GM19035 (cell line): ENCODE results near the gene LUC7L2.
"Not testable (repeated sequence)": the region's sequence is repeated elsewhere in the genome, so short reads cannot be mapped to it uniquely, and the experiment has no call there.

ENCODE experiments used
- ATAC-seq: cut with Tn5 transposase; IDR thresholded peaks from one replicate; pipeline ENCODE4 v1.9.1; 2021; ENCODE audit not compliant: unreplicated experiment

LUC7L2 gene

GRCh38 chr7:139359366-139360209, at the start of gene LUC7L2:
Gene LUC7L2, plus strand, starts transcription at chr7:139359894. Its CDS starts 368 bp downstream, at chr7:139360262.
- peak; percentile 70 for ATAC-seq

GRCh38 chr7:139317939-139318505, 41.7 kb upstream of the LUC7L2 start:
- no peak for ATAC-seq

GRCh38 chr7:139321071-139321745, 38.5 kb upstream of the LUC7L2 start:
- ATAC-seq: no peak

- ATAC-seq: not testable (repeated sequence)
Observed at GRCh38 chr7:139324709-139325108, 35.0 kb upstream of the LUC7L2 start.

- ATAC-seq: no peak
Observed at GRCh38 chr7:139328375-139328774, 31.3 kb upstream of the LUC7L2 start.

GRCh38 chr7:139329119-139329518, 30.6 kb upstream of the LUC7L2 start:
- ATAC-seq: no peak

GRCh38 chr7:139330333-139331030, 29.2 kb upstream of the LUC7L2 start:
- no peak for ATAC-seq

GRCh38 chr7:139332697-139333359, 26.9 kb upstream of the LUC7L2 start:
- ATAC-seq: no peak

- ATAC-seq: not testable (repeated sequence)
Observed at GRCh38 chr7:139333443-139333842, 26.3 kb upstream of the LUC7L2 start.

- ATAC-seq: no peak
Observed at GRCh38 chr7:139334399-139335150, 25.1 kb upstream of the LUC7L2 start.

- no peak for ATAC-seq
Observed at GRCh38 chr7:139339025-139339424, 20.7 kb upstream of the LUC7L2 start.

GRCh38 chr7:139339698-139340036, 20.0 kb upstream of the LUC7L2 start:
- ATAC-seq: no peak

GRCh38 chr7:139340037-139340807, 19.5 kb upstream of the LUC7L2 start:
- peak; percentile 83 for ATAC-seq

- ATAC-seq: no peak
Observed at GRCh38 chr7:139340808-139341057, 19.0 kb upstream of the LUC7L2 start.

- ATAC-seq: peak; percentile 52
Observed at GRCh38 chr7:139341058-139341775, 18.5 kb upstream of the LUC7L2 start, which contains the start of gene FMC1. Gene FMC1, plus strand, starts transcription at chr7:139341337. Its CDS starts 48 bp downstream, at chr7:139341385.

GRCh38 chr7:139341776-139342226, 17.9 kb upstream of the LUC7L2 start:
- no peak for ATAC-seq

- ATAC-seq: no peak
Observed at GRCh38 chr7:139345042-139345441, 14.7 kb upstream of the LUC7L2 start.

GRCh38 chr7:139351027-139351426, 8.7 kb upstream of the LUC7L2 start:
- no peak for ATAC-seq

GRCh38 chr7:139354729-139355128, 5.0 kb upstream of the LUC7L2 start:
- no peak for ATAC-seq
